ENCODE results near the gene CSAG2.
"Not testable (repeated sequence)": the region's sequence is repeated elsewhere in the genome, so short reads cannot be mapped to it uniquely, and the experiment has no call there.

CSAG2 gene

DNA sequence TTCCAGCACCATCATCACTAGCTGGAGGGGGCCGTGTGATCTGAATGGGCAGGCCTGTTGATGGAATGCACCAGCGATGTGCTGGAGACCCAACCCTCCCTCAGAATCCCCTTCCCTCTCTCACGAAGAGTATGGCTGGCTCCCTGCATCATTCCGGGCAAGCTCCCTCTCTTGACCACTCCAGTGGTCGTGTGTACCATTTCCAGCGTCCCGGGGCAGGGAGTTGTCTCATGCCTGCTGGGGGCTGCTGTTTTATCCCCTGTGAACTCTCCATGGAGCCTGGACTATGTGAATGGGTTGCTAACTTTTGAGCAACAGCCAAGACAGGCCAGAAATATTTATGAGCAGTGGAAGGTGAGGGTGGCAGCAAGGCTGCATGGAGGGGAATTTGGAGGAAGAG, 16.3 kb upstream of the CSAG2 start:
- H3K27me3 ChIP-seq: peaks cover 36% of the 10 kb centered on the region
- no peak overlapping the region for H3K4me2 ChIP-seq
- H3K4me3 ChIP-seq: no peak overlapping the region
- H3K36me3 ChIP-seq: no peaks in the 10 kb centered on the region
- H3K4me1 ChIP-seq: no peaks in the 10 kb centered on the region
- no peaks in the 10 kb centered on the region for H3K9me3 ChIP-seq
- H3K27ac ChIP-seq: no peak overlapping the region
- no peaks in the 10 kb centered on the region; the same call in 1 of the 2 replicates for H4K20me1 ChIP-seq
- no peak for TF ChIP-seq Cebpa-rat (IDR thresholded peaks at IDR 0.05)
- no peak overlapping the region for H3K9ac ChIP-seq

GRCh38 chrX:152713815-152714787, 5.0 kb upstream of the CSAG2 start, which contains the start of gene MAGEA2B:
TSS of gene MAGEA2B (plus strand) at chrX:152714628. CDS start at chrX:152717107, 2,479 bp downstream.
- not testable (repeated sequence) for H3K27me3 ChIP-seq, H3K9ac ChIP-seq, H3K4me1 ChIP-seq, H3K9me3 ChIP-seq, H4K20me1 ChIP-seq, H3K36me3 ChIP-seq, H3K4me3 ChIP-seq, H3K27ac ChIP-seq, H3K4me2 ChIP-seq

- H4K20me1 ChIP-seq, H3K9ac ChIP-seq, H3K4me3 ChIP-seq, H3K36me3 ChIP-seq, H3K4me2 ChIP-seq, H3K27ac ChIP-seq, H3K9me3 ChIP-seq, H3K4me1 ChIP-seq, H3K27me3 ChIP-seq: not testable (repeated sequence)
Observed at GRCh38 chrX:152713195-152713594, 4.1 kb upstream of the CSAG2 start.

GRCh38 chrX:152706500-152706899, 2.6 kb downstream of the CSAG2 start:
- not testable (repeated sequence) for H3K4me1 ChIP-seq, H3K4me3 ChIP-seq, H3K4me2 ChIP-seq, H3K9me3 ChIP-seq, H3K9ac ChIP-seq, H3K27ac ChIP-seq, H4K20me1 ChIP-seq, H3K36me3 ChIP-seq, H3K27me3 ChIP-seq

DNA sequence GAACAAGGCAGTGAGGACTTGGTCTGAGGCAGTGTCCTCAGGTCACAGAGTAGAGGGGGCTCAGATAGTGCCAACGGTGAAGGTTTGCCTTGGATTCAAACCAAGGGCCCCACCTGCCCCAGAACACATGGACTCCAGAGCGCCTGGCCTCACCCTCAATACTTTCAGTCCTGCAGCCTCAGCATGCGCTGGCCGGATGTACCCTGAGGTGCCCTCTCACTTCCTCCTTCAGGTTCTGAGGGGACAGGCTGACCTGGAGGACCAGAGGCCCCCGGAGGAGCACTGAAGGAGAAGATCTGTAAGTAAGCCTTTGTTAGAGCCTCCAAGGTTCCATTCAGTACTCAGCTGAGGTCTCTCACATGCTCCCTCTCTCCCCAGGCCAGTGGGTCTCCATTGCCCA, 8.7 kb downstream of the CSAG2 start:
- not testable (repeated sequence) for H3K27me3 ChIP-seq, H3K4me2 ChIP-seq, H3K9me3 ChIP-seq, H4K20me1 ChIP-seq, H3K27ac ChIP-seq, H3K9ac ChIP-seq, H3K4me3 ChIP-seq, H3K36me3 ChIP-seq, H3K4me1 ChIP-seq

DNA sequence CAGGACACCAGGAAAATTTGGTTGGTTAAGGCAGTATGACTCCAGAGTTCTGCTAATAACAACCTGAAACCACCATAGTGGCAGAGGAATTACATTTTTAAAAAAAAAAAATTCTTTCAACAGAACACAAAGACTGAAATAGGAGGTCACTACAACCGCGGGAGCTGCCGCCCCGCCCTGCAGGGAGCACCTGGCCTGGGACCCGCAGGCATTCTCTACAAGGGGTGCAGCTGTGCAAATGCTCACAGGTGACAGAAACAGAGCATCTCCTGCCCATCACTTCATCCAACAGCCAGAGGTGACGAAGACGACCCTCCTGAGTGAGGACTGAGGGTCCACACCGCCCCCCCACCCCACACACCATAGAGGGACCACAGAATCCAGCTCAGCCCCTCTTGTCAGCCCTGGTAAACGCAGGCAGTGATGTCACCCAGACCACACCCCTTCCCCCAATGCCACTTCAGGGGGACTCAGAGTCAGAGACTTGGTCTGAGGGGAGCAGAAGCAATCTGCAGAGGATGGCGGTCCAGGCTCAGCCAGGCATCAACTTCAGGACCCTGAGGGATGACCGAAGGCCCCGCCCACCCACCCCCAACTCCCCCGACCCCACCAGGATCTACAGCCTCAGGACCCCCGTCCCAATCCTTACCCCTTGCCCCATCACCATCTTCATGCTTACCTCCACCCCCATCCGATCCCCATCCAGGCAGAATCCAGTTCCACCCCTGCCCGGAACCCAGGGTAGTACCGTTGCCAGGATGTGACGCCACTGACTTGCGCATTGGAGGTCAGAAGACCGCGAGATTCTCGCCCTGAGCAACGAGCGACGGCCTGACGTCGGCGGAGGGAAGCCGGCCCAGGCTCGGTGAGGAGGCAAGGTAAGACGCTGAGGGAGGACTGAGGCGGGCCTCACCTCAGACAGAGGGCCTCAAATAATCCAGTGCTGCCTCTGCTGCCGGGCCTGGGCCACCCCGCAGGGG, 10.8 kb downstream of the CSAG2 start, which contains the start of gene MAGEA3:
Gene MAGEA3 (plus strand): TSS at position 843 of the 980 bp plus-strand sequence. CDS start 2,039 bp downstream, outside the sequence.
- not testable (repeated sequence) for H3K4me3 ChIP-seq, H3K4me1 ChIP-seq, H3K27me3 ChIP-seq, H3K36me3 ChIP-seq, H3K27ac ChIP-seq, H3K9me3 ChIP-seq, H4K20me1 ChIP-seq, H3K4me2 ChIP-seq, H3K9ac ChIP-seq

GRCh38 chrX:152681012-152681411, 28.1 kb downstream of the CSAG2 start:
- H3K4me1 ChIP-seq, H3K36me3 ChIP-seq, H3K27me3 ChIP-seq, H3K9ac ChIP-seq, H3K4me2 ChIP-seq, H3K4me3 ChIP-seq, H4K20me1 ChIP-seq, H3K27ac ChIP-seq, H3K9me3 ChIP-seq: not testable (repeated sequence)

- not testable (repeated sequence) for H3K36me3 ChIP-seq, H3K4me1 ChIP-seq, H3K9me3 ChIP-seq, H3K9ac ChIP-seq, H3K27ac ChIP-seq, H4K20me1 ChIP-seq, H3K4me3 ChIP-seq, H3K4me2 ChIP-seq
- peaks cover 19% of the 10 kb centered on the region for H3K27me3 ChIP-seq
Observed at GRCh38 chrX:152674652-152675051, 34.4 kb downstream of the CSAG2 start.

DNA sequence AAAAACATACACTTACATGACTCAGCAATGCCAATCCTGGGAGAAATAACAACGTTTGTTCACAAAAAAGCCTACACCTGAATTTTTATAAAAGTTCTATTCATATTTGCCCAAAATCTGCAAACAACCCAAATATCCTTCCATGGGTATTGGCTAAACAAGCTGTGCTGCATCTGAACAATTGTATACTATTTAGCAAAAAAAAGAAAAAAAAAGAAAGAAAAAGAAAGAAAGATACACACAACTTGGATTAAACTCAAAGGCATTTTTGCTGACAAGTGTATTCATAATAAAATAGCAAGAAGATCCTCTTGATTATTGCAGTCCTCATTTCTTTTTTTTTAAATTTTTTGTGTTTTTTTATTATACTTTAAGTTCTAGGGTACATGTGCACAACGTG, 34.9 kb downstream of the CSAG2 start:
- Histone ChIP-seq H3K36me3 (no peaks in the 10 kb centered on the region), H3K4me1 (no peaks in the 10 kb centered on the region), H3K27me3 (peaks cover 24% of the 10 kb centered on the region), H3K9ac (no peak overlapping the region), H3K4me3 (no peak overlapping the region), H3K27ac (no peak overlapping the region), H3K9me3 (no peaks in the 10 kb centered on the region; the same call in 1 of the 2 replicates), H3K4me2 (no peak overlapping the region), H4K20me1 (no peaks in the 10 kb centered on the region)
- no peak for TF ChIP-seq Cebpa-rat (IDR thresholded peaks at IDR 0.05)

DNA sequence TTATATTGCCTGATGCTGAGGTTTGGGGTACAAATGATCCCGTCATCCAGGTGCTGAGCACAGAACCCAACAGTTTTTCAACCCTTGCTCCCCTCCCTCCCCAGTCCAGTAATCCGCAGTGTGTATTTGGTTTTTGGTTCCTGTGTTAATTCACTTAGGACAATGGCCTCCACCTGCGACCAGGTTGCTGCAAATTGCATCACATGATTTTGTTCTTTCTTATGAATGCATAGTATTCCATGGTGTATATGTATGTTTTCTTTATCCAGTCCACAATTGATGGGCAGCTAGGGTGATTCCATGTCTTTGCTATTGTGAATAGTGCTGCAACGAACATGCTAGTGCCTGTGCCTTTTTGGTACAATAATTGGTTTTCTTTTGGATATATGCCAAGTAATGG, 46.0 kb downstream of the CSAG2 start:
- H3K27me3 ChIP-seq: peaks cover 56% of the 10 kb centered on the region
- H3K9ac ChIP-seq: no peak overlapping the region
- no peak overlapping the region for H3K4me3 ChIP-seq
- H3K36me3 ChIP-seq: no peaks in the 10 kb centered on the region
- peaks cover 49% of the 10 kb centered on the region for H3K9me3 ChIP-seq
- no peak for TF ChIP-seq Cebpa-rat (IDR thresholded peaks at IDR 0.05)
- H3K27ac ChIP-seq: no peak overlapping the region
- H3K4me1 ChIP-seq: peaks cover 6% of the 10 kb centered on the region; the same call in 1 of the 2 replicates
- no peaks in the 10 kb centered on the region for H4K20me1 ChIP-seq
- no peak overlapping the region; the same call in 1 of the 2 replicates for H3K4me2 ChIP-seq

Measured in BLaER1 (cell line).